Right cardiac atrium (tissue), 5 donors: ENCODE results near the gene RETREG3. TPM values are rescaled to one million over a fixed set of nuclear protein-coding genes. Genes with fewer than 3 reads are reported as not detected.
"Not testable (repeated sequence)": the region's sequence is repeated elsewhere in the genome, so short reads cannot be mapped to it uniquely, and the experiment has no call there.

Experiments used
- ATAC-seq, 2 donors: fragments of 200-7000 bp; cut with Tn5 transposase; one replicate each; pipeline versions ENCODE4 v1.8.0 to v1.9.1; 2020; ENCODE audit warnings: moderate library complexity in 2 of 2, mild to moderate bottlenecking in 1 of 2
- DNase-seq, 3 donors: peaks; one replicate each; pipeline ENCODE4 v3.0.0-alpha.2; 2020
- H3K27ac ChIP-seq: one replicate; pipeline ENCODE4 v1.5.1; 2013; ENCODE audit warnings: mild to moderate bottlenecking, low read length, control low read depth, moderate library complexity
- H3K27me3 ChIP-seq: one replicate; pipeline ENCODE4 v1.6.1; 2013; ENCODE audit not compliant: control insufficient read depth, insufficient read depth
- H3K4me1 ChIP-seq: one replicate; pipeline ENCODE4 v1.6.1; 2013; ENCODE audit warnings: low read length; ENCODE audit not compliant: control insufficient read depth, insufficient read depth
- H3K4me3 ChIP-seq: one replicate; pipeline ENCODE4 v1.5.1; 2013; ENCODE audit warnings: low read length, control low read depth
- H3K9me3 ChIP-seq: one replicate; pipeline ENCODE4 v1.6.1; 2013; ENCODE audit warnings: low read length; ENCODE audit not compliant: control insufficient read depth
- WGBS: extraction: QIAGEN DNeasy Blood & Tissue Kit; methylation state at CpG from one replicate; pipeline ENCODE4 v1.1.7; 2013; 5-methylcytosine and 5-hydroxymethylcytosine counted together
- intact Hi-C, 4 donors: fragments of 100-400 bp; cut with DNase I; formaldehyde crosslinking; loops; one replicate each; pipeline versions ENCODE4 v1.11.0 to v1.14.0; 2022 to 2023
- polyA plus RNA-seq: library from polyadenylated mRNA; stranded (reverse); fragments of 200-250 nt; gene quantifications from one replicate; pipeline ENCODE4 v1.2.3, GENCODE V29; 2013
- total RNA-seq, 4 donors: library from RNA; stranded (reverse); fragmentation: NEBNext Ultra II Directional; extraction: Animal tissue kit (Norgen Biotek cat#: 25700); gene quantifications; one replicate each; pipeline ENCODE4 v1.2.1, GENCODE V29; 2021
- donor health status: healthy with polysubstance abuse.
- donor health status: DM: no; HTN: yes; CAD: no.
- donor health status: DM: no; HTN: no; CAD: no.
- donor health status: DM: no; HTN: yes; CAD: no; lungs with severe emphysema.
- donor health status: DM: yes; HTN: yes; CAD: no.

RETREG3 gene
- total and polyA plus RNA-seq, 5 donors: 13.0 to 27.0 (median 24.9) TPM

GRCh38 chr17:42548070-42548837 is 60.9 kb downstream of the RETREG3 start:
- DNase-seq (peak; percentile 52 to 85 (median 77)), ATAC-seq (peak; percentile 54 to 56)
- H3K4me3 ChIP-seq: peak overlapping the region; percentile 26
- no peaks in the 10 kb centered on the region for H3K27me3 ChIP-seq
- 15% methylated on average over 74 of the region's 74 CpGs for WGBS
- no peaks in the 10 kb centered on the region for H3K4me1 ChIP-seq
- H3K9me3 ChIP-seq: no peaks in the 10 kb centered on the region
- no peak overlapping the region for H3K27ac ChIP-seq
- intact Hi-C loops: no loop called here

GRCh38 chr17:42547698-42548069 is 61.5 kb downstream of the RETREG3 start:
- Histone ChIP-seq H3K27me3 (no peaks in the 10 kb centered on the region), H3K4me3 (no peak overlapping the region), H3K27ac (no peak overlapping the region), H3K9me3 (no peaks in the 10 kb centered on the region), H3K4me1 (no peaks in the 10 kb centered on the region)
- DNase-seq (peak in 1 of 3 donors; percentile 65), ATAC-seq (peak; percentile 10 to 13)
- intact Hi-C loops: no loop called here
- WGBS: 75% methylated on average over 14 of the region's 14 CpGs

- Histone ChIP-seq H3K4me3 (no peak overlapping the region), H3K9me3 (no peaks in the 10 kb centered on the region), H3K27me3 (no peaks in the 10 kb centered on the region), H3K4me1 (no peaks in the 10 kb centered on the region), H3K27ac (no peak overlapping the region)
- DNase-seq: peak in 1 of 3 donors; percentile 62
- ATAC-seq: peak; percentile 7 to 8
- WGBS: 80% methylated on average over 23 of the region's 23 CpGs
- intact Hi-C loops: no loop called here
Measured at GRCh38 chr17:42547001-42547461, 62.1 kb downstream of the RETREG3 start.

- H3K4me3 ChIP-seq, ATAC-seq, H3K4me1 ChIP-seq, H3K9me3 ChIP-seq, H3K27me3 ChIP-seq, H3K27ac ChIP-seq, intact Hi-C loops: not testable (repeated sequence)
- DNase-seq: peak in 1 of 3 donors; percentile 2
- WGBS: 90% methylated on average over 9 of the region's 9 CpGs
Measured at GRCh38 chr17:42545755-42546505, 63.2 kb downstream of the RETREG3 start.

- H3K27me3 ChIP-seq: no peaks in the 10 kb centered on the region
- no peaks in the 10 kb centered on the region for H3K9me3 ChIP-seq
- no peak overlapping the region for H3K4me3 ChIP-seq
- ATAC-seq (no peak), DNase-seq (peak in 1 of 3 donors; percentile 11)
- 78% methylated on average over 8 of the region's 8 CpGs for WGBS
- H3K4me1 ChIP-seq: no peaks in the 10 kb centered on the region
- intact Hi-C loops: no loop called here
- no peak overlapping the region for H3K27ac ChIP-seq
Measured at GRCh38 chr17:42544874-42545283, 64.3 kb downstream of the RETREG3 start.

GRCh38 chr17:42543190-42544079 is 65.7 kb downstream of the RETREG3 start:
- no peak overlapping the region for H3K4me3 ChIP-seq
- H3K4me1 ChIP-seq: no peaks in the 10 kb centered on the region
- H3K9me3 ChIP-seq: no peaks in the 10 kb centered on the region
- DNase-seq: peak in 1 of 3 donors; percentile 55
- H3K27ac ChIP-seq: no peak overlapping the region
- no peaks in the 10 kb centered on the region for H3K27me3 ChIP-seq
- no peak for ATAC-seq
- intact Hi-C loops: no loop called here
- WGBS: 92% methylated on average over 39 of the region's 39 CpGs

- H3K27ac ChIP-seq: no peak overlapping the region
- H3K9me3 ChIP-seq: no peaks in the 10 kb centered on the region
- ATAC-seq: no peak
- no peaks in the 10 kb centered on the region for H3K4me1 ChIP-seq
- intact Hi-C loops: no loop called here
- WGBS: 78% methylated on average over 17 of the region's 17 CpGs
- peak in 2 of 3 donors; percentile 2 to 34 for DNase-seq
- no peak overlapping the region for H3K4me3 ChIP-seq
- no peaks in the 10 kb centered on the region for H3K27me3 ChIP-seq
Measured at GRCh38 chr17:42541041-42541833, 67.9 kb downstream of the RETREG3 start.

GRCh38 chr17:42540558-42540957 is 68.6 kb downstream of the RETREG3 start:
- H3K27me3 ChIP-seq, intact Hi-C loops, H3K4me1 ChIP-seq, H3K4me3 ChIP-seq, H3K9me3 ChIP-seq, H3K27ac ChIP-seq, ATAC-seq: not testable (repeated sequence)
- 88% methylated on average over 4 of the region's 4 CpGs for WGBS
- peak in 1 of 3 donors; percentile 1 for DNase-seq

GRCh38 chr17:42538482-42538881 is 70.7 kb downstream of the RETREG3 start:
- intact Hi-C loops: no loop called here
- whole genome bisulfite sequencing: 95% methylated on average over 14 of the region's 14 CpGs
- no peak overlapping the region for H3K27ac ChIP-seq
- no peak overlapping the region for H3K4me3 ChIP-seq
- ATAC-seq (no peak), DNase-seq (peak in 2 of 3 donors; percentile 10 to 28)
- peaks cover 7% of the 10 kb centered on the region for H3K4me1 ChIP-seq
- H3K27me3 ChIP-seq: no peaks in the 10 kb centered on the region
- H3K9me3 ChIP-seq: no peaks in the 10 kb centered on the region

- peaks cover 7% of the 10 kb centered on the region for H3K4me1 ChIP-seq
- H3K9me3 ChIP-seq: no peaks in the 10 kb centered on the region
- ATAC-seq (no peak), DNase-seq (peak; percentile 4 to 43 (median 36))
- 97% methylated on average over 5 of the region's 5 CpGs for WGBS
- H3K27ac ChIP-seq: no peak overlapping the region
- intact Hi-C loops: no loop called here
- no peaks in the 10 kb centered on the region for H3K27me3 ChIP-seq
- no peak overlapping the region for H3K4me3 ChIP-seq
Measured at GRCh38 chr17:42537826-42538451, 71.2 kb downstream of the RETREG3 start.
